Small intestine (tissue), 7 donors: ENCODE results near the gene JPT2. TPM values are rescaled to one million over a fixed set of nuclear protein-coding genes. Genes with fewer than 3 reads are reported as not detected.
A peak's percentile ranks its signal among the peaks of the same experiment; 100 is the strongest.

Experiments used
- DNase-seq, 2 donors: peaks; one replicate each; pipeline versions ENCODE4 v3.0.0 to v3.0.0-alpha.2; 2013
- FAIRE-seq: peaks from 2 replicates; lab custom pipeline; 2012; peaks lifted over from hg19 to GRCh38; lab: Jason Lieb, UNC
- H3K27ac ChIP-seq, 3 donors: one replicate each; pipeline ENCODE4 v1.5.1; 2013; ENCODE audit warnings: low read length in 2 of 3, mild to moderate bottlenecking in 2 of 3, control low read depth in 1 of 3, inconsistent platforms in 1 of 3, low read depth in 1 of 3, moderate library complexity in 1 of 3
- H3K27me3 ChIP-seq, 3 donors: one replicate each; pipeline ENCODE4 v1.6.1; 2013; ENCODE audit warnings: low read length in 3 of 3, inconsistent platforms in 1 of 3; ENCODE audit not compliant: control insufficient read depth in 3 of 3, insufficient read depth in 3 of 3
- H3K36me3 ChIP-seq, 3 donors: one replicate each; pipeline ENCODE4 v1.6.1; 2013; ENCODE audit warnings: low read length in 3 of 3, inconsistent platforms in 1 of 3, low read depth in 1 of 3, mild to moderate bottlenecking in 1 of 3, moderate library complexity in 1 of 3; ENCODE audit not compliant: control insufficient read depth in 3 of 3, insufficient read depth in 2 of 3
- H3K4me1 ChIP-seq, 3 donors: one replicate each; pipeline ENCODE4 v1.6.1; 2013; ENCODE audit warnings: low read length in 2 of 3, inconsistent platforms in 1 of 3, low read depth in 1 of 3, mild to moderate bottlenecking in 1 of 3, moderate library complexity in 1 of 3; ENCODE audit not compliant: control insufficient read depth in 3 of 3, insufficient read depth in 2 of 3
- H3K4me3 ChIP-seq, 3 donors: one replicate each; pipeline ENCODE4 v1.5.1; 2013; ENCODE audit warnings: low read length in 3 of 3, control low read depth in 1 of 3, inconsistent platforms in 1 of 3, low read depth in 1 of 3, mild to moderate bottlenecking in 1 of 3, moderate library complexity in 1 of 3
- H3K9me3 ChIP-seq, 2 donors: one replicate each; pipeline ENCODE4 v1.6.1; 2013; ENCODE audit warnings: low read depth in 1 of 2, low read length in 1 of 2; ENCODE audit not compliant: control insufficient read depth in 2 of 2, insufficient read depth in 1 of 2
- WGBS, 3 donors: extraction: QIAGEN DNeasy Blood & Tissue Kit; methylation state at CpG; one replicate each; pipeline ENCODE4 v1.1.7; 2013; 5-methylcytosine and 5-hydroxymethylcytosine counted together
- polyA plus RNA-seq, 4 donors: library from polyadenylated mRNA; stranded (reverse) in 3 of 4; unstranded in 1 of 4; fragments of 200-250 nt in 3 of 4; fragments of 120-200 nt in 1 of 4; gene quantifications; one replicate each; pipeline versions ENCODE4 v1.2.1 to v1.2.3, GENCODE V29; 2013
- donor health status: healthy with polysubstance abuse.
- donor health status: control.
- donor health status: control.
- donor health status: Bipolar disorder and iron deficiency.
- donor health status: healthy.

JPT2 gene
- polyA plus RNA-seq, 4 donors, result 17.0 to 52.4 (median 36.3) TPM

DNA sequence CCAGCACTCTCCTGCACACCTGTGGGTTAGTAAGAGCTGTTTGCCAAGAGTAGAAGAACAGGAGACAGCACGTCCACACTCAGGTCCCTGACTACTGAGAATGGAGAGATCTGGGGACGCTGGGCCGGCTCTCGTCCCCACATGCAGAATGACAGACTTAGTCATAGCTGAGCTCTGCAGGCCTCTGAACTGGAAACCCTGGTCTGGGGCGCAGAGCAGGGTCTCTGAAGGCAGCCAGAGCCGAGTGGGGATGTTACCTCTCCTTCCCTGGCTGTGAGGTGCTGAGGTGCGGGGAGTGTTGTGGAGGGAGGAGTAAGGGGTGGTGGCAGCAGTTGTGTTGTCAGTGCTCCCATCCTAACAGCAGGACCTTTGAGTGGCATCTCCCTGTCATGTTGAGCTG, 7.2 kb upstream of the JPT2 start:
- no peaks in the 10 kb centered on the region for H3K9me3 ChIP-seq
- H3K36me3 ChIP-seq, result peaks cover 20 to 98% (median 31%) of the 10 kb centered on the region in 3 donors
- 94 to 96% (median 96%) methylated on average over 7 of the region's 7 CpGs for WGBS, 3 donors
- DNase-seq, result no peak
- H3K4me1 ChIP-seq, result no peaks in the 10 kb centered on the region
- no peak for FAIRE-seq
- no peak overlapping the region for H3K4me3 ChIP-seq
- no peaks in the 10 kb centered on the region for H3K27me3 ChIP-seq
- no peak overlapping the region for H3K27ac ChIP-seq

DNA sequence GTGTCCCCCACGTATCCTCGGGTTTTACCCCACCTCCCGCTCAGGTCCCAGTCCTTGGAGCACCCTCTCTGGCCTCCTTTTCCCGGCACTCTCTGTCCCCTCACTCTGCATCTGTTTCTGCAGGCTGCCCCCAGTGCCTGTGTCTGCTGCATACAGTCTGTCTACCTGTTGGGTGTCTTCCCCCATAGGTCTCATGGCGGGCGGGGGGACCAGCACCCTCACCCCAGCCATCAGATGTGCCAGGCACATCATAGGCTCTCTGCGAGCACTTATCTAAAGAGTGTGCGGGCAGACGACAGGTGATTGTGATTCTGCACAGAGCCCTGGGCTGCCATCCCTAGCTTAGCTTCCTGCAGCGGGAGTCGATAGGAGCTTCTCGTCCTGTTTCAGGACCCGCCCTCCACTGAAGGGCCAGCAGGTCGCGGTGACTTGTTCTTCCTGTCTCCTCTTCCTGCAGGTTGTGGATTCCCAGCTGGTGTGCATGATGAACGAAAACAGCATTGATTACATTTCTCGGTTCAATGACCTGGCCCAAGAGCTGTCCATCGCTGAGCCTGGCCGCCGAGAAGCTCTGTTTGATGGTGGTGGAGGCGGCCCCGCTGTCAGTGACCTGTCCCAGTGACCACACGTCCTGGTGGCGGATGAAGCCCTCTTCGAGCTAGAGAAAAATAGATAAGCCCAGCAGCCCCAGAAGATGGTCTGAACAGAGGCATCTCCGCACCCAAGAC, 4.5 kb upstream of the JPT2 start:
- 90 to 95% (median 92%) methylated on average over 26 of the region's 26 CpGs for WGBS, 3 donors
- H3K27me3 ChIP-seq, result no peaks in the 10 kb centered on the region
- DNase-seq (no peak), FAIRE-seq (no peak)
- no peak overlapping the region for H3K27ac ChIP-seq
- H3K4me3 ChIP-seq, result no peak overlapping the region
- H3K4me1 ChIP-seq, result peaks cover 0 to 3% (median 0%) of the 10 kb centered on the region in 3 donors
- H3K9me3 ChIP-seq, result no peaks in the 10 kb centered on the region
- peaks cover 14 to 79% (median 19%) of the 10 kb centered on the region in 3 donors for H3K36me3 ChIP-seq

DNA sequence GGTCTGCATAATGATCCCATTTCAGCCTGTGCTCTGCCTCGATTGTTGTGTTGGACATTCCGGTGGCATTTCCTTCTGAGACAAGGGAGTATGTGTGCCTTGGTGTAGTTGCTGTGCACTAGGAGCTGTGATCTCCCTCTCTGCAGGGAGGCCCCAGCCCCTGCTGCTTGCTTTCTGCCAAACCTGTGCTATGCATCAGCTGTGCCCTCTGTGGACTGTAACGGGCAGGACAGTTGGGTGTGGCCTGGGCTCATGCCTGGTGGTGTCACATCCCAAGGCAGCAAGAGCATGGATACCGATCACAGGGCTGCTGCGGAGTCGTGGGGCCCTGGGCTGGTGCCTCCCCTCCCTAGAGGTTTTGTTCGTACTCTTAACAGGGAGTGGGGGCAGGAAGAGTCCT, 3.8 kb upstream of the JPT2 start:
- WGBS, 3 donors, result 72 to 86% (median 81%) methylated on average over 7 of the region's 7 CpGs
- H3K27ac ChIP-seq, result no peak overlapping the region
- no peaks in the 10 kb centered on the region for H3K9me3 ChIP-seq
- DNase-seq, result no peak
- H3K4me1 ChIP-seq, result peaks cover 0 to 9% (median 0%) of the 10 kb centered on the region in 3 donors
- no peaks in the 10 kb centered on the region for H3K27me3 ChIP-seq
- FAIRE-seq, result no peak
- peaks cover 8 to 72% (median 14%) of the 10 kb centered on the region in 3 donors for H3K36me3 ChIP-seq
- H3K4me3 ChIP-seq, result no peak overlapping the region

DNA sequence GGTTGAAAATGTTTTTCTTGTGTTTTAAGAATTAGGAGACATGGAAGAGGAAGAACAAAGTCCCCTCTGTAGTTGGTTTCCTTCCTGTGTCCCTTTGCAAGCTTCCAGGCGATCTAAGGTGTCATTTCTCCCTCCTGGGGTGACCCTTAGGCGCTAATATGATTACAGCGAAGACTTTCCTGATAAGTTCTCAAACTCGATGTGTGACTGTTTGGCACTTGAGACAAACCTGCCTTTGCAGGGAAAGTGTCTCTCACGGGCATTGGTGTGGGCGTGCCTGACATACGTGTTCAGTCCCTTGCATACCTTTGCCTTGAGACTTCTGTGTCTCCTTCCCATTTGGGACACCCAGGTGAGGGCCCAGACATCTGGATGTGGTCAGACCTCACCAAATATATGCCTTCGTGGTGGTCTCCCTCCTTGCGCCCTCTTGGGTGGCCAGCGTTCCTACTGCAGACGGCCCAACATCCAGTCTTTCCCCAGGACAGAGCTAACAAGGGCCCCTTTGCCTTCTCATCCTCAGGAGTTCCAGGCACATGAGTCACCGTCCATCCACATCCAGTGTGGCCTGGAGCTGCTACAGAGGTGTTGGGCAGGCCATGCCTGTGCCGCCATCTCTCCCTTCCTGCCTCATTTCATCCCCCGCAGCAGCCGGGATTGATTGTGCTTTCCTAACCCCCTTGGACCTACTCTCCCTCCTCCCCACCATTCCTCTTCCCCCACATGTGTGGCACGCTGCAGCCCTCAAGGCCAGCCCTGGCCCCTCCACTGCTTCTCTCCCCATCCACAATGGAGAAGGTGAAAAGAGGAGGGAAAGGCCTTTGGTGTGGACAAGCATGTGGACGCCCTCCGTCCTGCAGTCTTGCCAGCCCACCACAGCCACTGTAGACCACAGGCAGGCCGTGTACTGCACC, 3.1 kb upstream of the JPT2 start:
- WGBS, 3 donors, result 91 to 94% (median 93%) methylated on average over 19 of the region's 19 CpGs
- H3K27ac ChIP-seq, result no peak overlapping the region
- no peaks in the 10 kb centered on the region for H3K9me3 ChIP-seq
- H3K27me3 ChIP-seq, result no peaks in the 10 kb centered on the region
- no peak for FAIRE-seq
- DNase-seq, result no peak
- no peak overlapping the region for H3K4me3 ChIP-seq
- peaks cover 8 to 67% (median 11%) of the 10 kb centered on the region in 3 donors for H3K36me3 ChIP-seq
- peaks cover 0 to 9% (median 0%) of the 10 kb centered on the region in 3 donors for H3K4me1 ChIP-seq

DNA sequence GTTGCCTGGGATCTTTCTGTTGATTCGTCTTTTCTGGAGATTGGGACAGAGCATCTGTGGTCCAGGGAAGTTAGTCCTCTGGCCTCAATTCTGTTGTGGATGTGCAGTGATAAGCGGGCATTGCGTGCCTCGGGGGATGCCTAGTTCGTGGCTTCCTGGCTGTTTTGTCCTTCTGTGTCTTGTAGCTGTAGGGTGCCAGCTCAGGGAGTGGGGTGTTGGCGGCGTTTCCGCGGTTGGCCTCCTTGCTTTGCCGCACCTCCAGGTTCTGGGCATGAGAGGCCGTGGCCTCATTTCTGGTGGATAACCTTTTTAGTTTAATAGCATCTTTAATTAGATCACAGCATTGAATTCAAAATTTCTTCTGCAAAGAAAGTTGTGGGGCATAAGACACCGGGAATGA, 1.4 kb upstream of the JPT2 start:
- FAIRE-seq (no peak), DNase-seq (no peak)
- Histone ChIP-seq H3K4me3 (no peak overlapping the region), H3K27me3 (no peaks in the 10 kb centered on the region), H3K27ac (no peak overlapping the region), H3K9me3 (no peaks in the 10 kb centered on the region), H3K4me1 (peaks cover 0 to 9% (median 0%) of the 10 kb centered on the region in 3 donors), H3K36me3 (peaks cover 5 to 59% (median 6%) of the 10 kb centered on the region in 3 donors)
- WGBS, 3 donors, result 94 to 97% (median 94%) methylated on average over 12 of the region's 12 CpGs

DNA sequence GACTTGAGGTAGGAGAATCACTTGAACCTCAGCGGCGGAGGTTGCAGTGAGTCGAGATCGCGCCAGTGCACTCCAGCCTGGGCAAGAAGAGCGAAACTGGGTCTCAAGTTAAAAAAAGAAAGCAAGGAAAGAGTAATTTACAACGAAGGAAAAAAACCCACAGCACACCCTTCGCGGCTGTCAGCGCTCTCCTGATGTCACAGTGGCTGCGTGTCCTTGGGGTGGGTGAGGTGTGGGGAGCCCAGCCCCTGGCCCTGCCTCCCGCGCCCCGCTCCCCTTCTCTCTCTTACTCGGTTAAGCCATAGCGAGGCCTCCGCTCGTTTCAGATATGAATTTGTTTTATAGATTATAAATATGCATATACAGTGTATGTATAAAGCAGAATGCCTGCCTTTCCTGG, 740 bp upstream of the JPT2 start:
- FAIRE-seq, result no peak
- Histone ChIP-seq H3K27ac (no peak overlapping the region), H3K9me3 (no peaks in the 10 kb centered on the region), H3K4me1 (peaks cover 0 to 9% (median 0%) of the 10 kb centered on the region in 3 donors), H3K4me3 (peak overlapping the region in 1 of 3 donors; percentile 22), H3K36me3 (peaks cover 2 to 52% (median 6%) of the 10 kb centered on the region in 3 donors), H3K27me3 (no peaks in the 10 kb centered on the region)
- WGBS, 3 donors, result 86 to 90% (median 87%) methylated on average over 18 of the region's 18 CpGs
- DNase-seq, result no peak

DNA sequence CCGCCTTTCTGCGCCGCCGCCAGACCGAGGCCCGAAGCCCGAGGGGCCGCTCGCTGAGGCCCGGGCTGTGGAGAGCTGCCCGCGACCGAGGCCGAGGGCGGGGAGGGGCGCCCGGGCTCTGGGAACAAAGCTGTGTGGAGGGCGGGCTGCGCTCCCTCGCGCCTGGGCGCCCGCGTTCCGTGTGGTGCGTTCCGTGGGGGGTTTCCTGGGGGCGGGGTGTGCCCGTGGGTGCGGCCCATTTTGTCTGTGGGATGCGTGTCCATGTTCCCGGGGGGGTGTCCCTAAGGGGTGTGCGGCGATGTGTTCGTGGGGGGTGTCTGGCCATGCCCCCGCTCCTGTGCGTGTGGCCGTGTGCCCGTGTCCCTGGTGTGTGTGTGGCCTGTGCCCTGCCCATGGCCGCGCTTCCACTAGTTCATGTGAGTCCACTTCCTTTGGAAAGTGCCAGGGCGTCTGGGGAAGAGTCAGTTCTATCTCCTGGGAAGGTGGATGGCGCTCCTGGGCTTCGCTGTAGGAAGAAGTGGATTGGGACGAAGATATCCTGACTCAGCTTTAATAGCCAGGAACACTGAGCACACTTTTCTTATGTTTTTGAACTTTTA, 520 bp downstream of the JPT2 start:
- FAIRE-seq, result no peak
- 0 to 1% (median 1%) methylated on average over 31 to 45 of the region's 45 CpGs for WGBS, 3 donors

DNA sequence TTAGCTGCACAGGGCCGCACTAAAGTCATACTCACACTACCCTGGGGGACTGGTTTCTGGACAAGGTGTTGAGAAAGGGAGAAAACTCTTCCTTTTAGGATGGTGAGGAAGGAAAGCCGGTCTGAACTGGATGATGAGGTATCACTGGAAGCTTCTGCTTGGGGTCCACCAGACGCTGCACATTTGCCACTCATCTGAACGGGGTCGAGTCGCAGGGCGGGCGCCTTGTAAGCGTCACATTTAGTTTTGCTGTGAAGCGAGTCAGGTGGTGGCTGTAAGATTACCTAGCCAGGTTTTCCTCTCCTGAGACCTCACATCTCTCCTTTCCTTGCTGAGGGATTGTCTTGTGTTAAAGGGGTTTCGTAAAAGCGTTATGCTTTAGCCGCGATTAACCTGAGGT, 2.3 kb downstream of the JPT2 start:
- 92 to 94% (median 93%) methylated on average over 14 of the region's 14 CpGs for WGBS, 3 donors
- Histone ChIP-seq H3K9me3 (no peaks in the 10 kb centered on the region), H3K27me3 (no peaks in the 10 kb centered on the region), H3K4me1 (peaks cover 0 to 9% (median 0%) of the 10 kb centered on the region in 3 donors), H3K27ac (no peak overlapping the region), H3K4me3 (no peak overlapping the region), H3K36me3 (peaks cover 0 to 32% (median 2%) of the 10 kb centered on the region in 3 donors)
- no peak for FAIRE-seq
- DNase-seq, result no peak

More for the DNA sequence above, 520 bp downstream of the JPT2 start:
- no peaks in the 10 kb centered on the region for H3K27me3 ChIP-seq
- H3K9me3 ChIP-seq, result no peaks in the 10 kb centered on the region
- DNase-seq, result peak; percentile 63 to 67
- peaks cover 0 to 9% (median 0%) of the 10 kb centered on the region in 3 donors for H3K4me1 ChIP-seq
- H3K36me3 ChIP-seq, result peaks cover 2 to 45% (median 3%) of the 10 kb centered on the region in 3 donors
- peak overlapping the region in 2 of 3 donors; percentile 66 to 73 for H3K27ac ChIP-seq
- H3K4me3 ChIP-seq, result peak overlapping the region; percentile 63 to 83 (median 68)
